Thymus (tissue), 11 donors: Measurements from ENCODE around the gene SMARCC1. TPM values are rescaled to one million over a fixed set of nuclear protein-coding genes. Genes with fewer than 3 reads are reported as not detected.

Source experiments
- DNase-seq, 9 donors: peaks; one replicate each; pipeline ENCODE4 v3.0.0-alpha.2; 2013; ENCODE audit warnings: low spot score in 9 of 9, low read depth in 6 of 9, missing footprints in 1 of 9
- H3K27ac ChIP-seq, 2 donors: one replicate each; pipeline ENCODE4 v1.5.1; 2013; ENCODE audit warnings: control low read depth in 1 of 2, low read depth in 1 of 2, low read length in 1 of 2, mild to moderate bottlenecking in 1 of 2, moderate library complexity in 1 of 2
- H3K27me3 ChIP-seq, 2 donors: one replicate each; pipeline ENCODE4 v1.5.1; 2013; ENCODE audit warnings: low read length in 1 of 2; ENCODE audit not compliant: control insufficient read depth in 2 of 2, insufficient read depth in 1 of 2
- H3K36me3 ChIP-seq, 2 donors: one replicate each; pipeline ENCODE4 v1.5.1; 2013; ENCODE audit warnings: low read length in 1 of 2, mild to moderate bottlenecking in 1 of 2, moderate library complexity in 1 of 2; ENCODE audit not compliant: control insufficient read depth in 2 of 2, insufficient read depth in 2 of 2
- H3K4me1 ChIP-seq, 2 donors: one replicate each; pipeline ENCODE4 v1.5.1; 2013; ENCODE audit warnings: low read length in 2 of 2; ENCODE audit not compliant: control insufficient read depth in 2 of 2, insufficient read depth in 2 of 2
- H3K4me3 ChIP-seq, 2 donors: one replicate each; pipeline ENCODE4 v1.5.1; 2013; ENCODE audit warnings: low read length in 2 of 2, control low read depth in 1 of 2, mild to moderate bottlenecking in 1 of 2
- H3K9me3 ChIP-seq, 2 donors: one replicate each; pipeline ENCODE4 v1.5.1; 2013; ENCODE audit warnings: low read length in 1 of 2, mild to moderate bottlenecking in 1 of 2; ENCODE audit not compliant: control insufficient read depth in 2 of 2, insufficient read depth in 1 of 2
- WGBS: extraction: QIAGEN DNeasy Blood & Tissue Kit; methylation state at CpG from one replicate; pipeline ENCODE4 v1.1.7; 2013; 5-methylcytosine and 5-hydroxymethylcytosine counted together
- polyA plus RNA-seq: library from polyadenylated mRNA; stranded (reverse); fragments of 200-250 nt; gene quantifications from one replicate; pipeline ENCODE4 v1.2.3, GENCODE V29; 2013
- total RNA-seq: library from RNA; stranded (reverse); fragments of 120-200 nt; gene quantifications from one replicate; pipeline ENCODE4 v1.2.4, GENCODE V29; 2013
- donor health status: healthy.

Gene SMARCC1
- total and polyA plus RNA-seq, 2 donors: 19.9 to 35.6 TPM

GRCh38 chr3:47554335-47554734, 227.4 kb downstream of the SMARCC1 start:
- H3K4me1 ChIP-seq: no peaks in the 10 kb centered on the region
- no peak overlapping the region for H3K27ac ChIP-seq
- no peaks in the 10 kb centered on the region for H3K36me3 ChIP-seq
- H3K4me3 ChIP-seq: no peak overlapping the region
- peaks cover 0 to 2% of the 10 kb centered on the region in 2 donors for H3K27me3 ChIP-seq
- WGBS: 93% methylated on average over 6 of the region's 6 CpGs
- no peaks in the 10 kb centered on the region for H3K9me3 ChIP-seq
- no peak for DNase-seq

- Histone ChIP-seq H3K9me3 (no peaks in the 10 kb centered on the region), H3K4me1 (no peaks in the 10 kb centered on the region), H3K27ac (no peak overlapping the region), H3K4me3 (no peak overlapping the region), H3K36me3 (no peaks in the 10 kb centered on the region), H3K27me3 (peaks cover 0 to 2% of the 10 kb centered on the region in 2 donors)
- 96% methylated on average over 7 of the region's 7 CpGs for WGBS
- DNase-seq: no peak
Observed at GRCh38 chr3:47553407-47553806, 228.3 kb downstream of the SMARCC1 start.

DNA sequence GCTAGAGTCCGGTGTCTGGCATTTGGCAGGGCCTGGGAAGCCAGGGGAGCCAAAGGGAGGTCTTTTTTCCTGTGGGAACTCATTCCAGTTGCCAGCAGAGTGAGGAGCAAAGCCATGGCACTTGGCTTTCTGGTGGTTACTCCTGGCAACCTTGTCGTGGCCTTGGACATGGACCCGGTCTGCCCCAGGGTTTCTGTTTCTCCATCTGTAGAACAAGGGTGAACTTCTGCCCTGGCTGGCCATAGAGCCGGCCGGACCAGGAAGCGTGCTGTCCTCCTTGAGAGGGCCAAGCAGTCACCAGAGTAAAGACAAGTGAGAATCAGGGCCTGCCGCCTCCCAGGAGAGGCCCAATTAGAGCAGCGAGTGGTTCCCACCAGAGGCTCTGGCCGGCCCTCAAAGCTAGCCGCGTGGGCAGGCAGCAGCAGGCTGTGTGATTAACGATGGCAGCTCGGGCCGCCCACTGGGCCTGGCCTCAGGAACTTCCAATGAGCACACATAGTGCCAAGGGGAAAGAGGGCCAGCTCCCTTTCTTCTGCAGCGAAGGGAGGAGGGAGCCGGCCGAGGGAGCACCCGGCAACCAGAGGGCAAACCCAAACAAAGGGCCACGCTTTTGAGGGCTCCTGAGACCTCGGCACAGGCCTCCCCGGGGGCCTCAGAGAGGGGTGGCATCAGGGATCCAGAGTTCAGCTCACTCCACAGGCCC, 239.1 kb downstream of the SMARCC1 start:
- DNase-seq: no peak
- WGBS: 92% methylated on average over 21 of the region's 21 CpGs

GRCh38 chr3:47541583-47542108, 240.0 kb downstream of the SMARCC1 start:
- no peak for DNase-seq

More for the DNA sequence above, 239.1 kb downstream of the SMARCC1 start:
- H3K9me3 ChIP-seq: no peaks in the 10 kb centered on the region
- no peak overlapping the region for H3K27ac ChIP-seq
- H3K4me3 ChIP-seq: no peak overlapping the region
- H3K36me3 ChIP-seq: no peaks in the 10 kb centered on the region
- H3K27me3 ChIP-seq: peaks cover 0 to 2% of the 10 kb centered on the region in 2 donors
- no peaks in the 10 kb centered on the region for H3K4me1 ChIP-seq

DNA sequence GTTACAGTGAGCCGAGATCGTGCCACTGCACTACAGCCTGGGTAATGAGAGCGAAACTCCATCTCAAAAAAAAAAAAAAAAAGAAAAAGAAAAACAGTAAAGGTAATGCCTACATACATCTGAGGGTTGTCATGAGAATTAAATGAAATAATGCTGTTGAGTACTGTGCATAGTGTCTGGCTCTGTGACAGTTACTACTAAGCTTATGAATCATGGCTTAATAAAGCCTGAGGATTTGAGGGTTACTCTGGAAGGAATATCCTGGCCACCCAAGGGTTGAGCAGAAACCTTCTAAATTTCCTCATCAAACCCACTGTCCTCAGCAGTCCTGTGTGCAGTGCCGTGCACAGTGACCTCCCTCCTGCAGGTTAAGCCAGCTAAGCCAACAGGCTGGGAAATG, 241.4 kb downstream of the SMARCC1 start:
- Histone ChIP-seq H3K4me3 (no peak overlapping the region), H3K36me3 (no peaks in the 10 kb centered on the region), H3K27me3 (peaks cover 0 to 2% of the 10 kb centered on the region in 2 donors), H3K4me1 (no peaks in the 10 kb centered on the region), H3K27ac (no peak overlapping the region), H3K9me3 (no peaks in the 10 kb centered on the region)
- WGBS: 97% methylated on average over 4 of the region's 4 CpGs
- no peak for DNase-seq

More at GRCh38 chr3:47541583-47542108, 240.0 kb downstream of the SMARCC1 start:
- Histone ChIP-seq H3K36me3 (no peaks in the 10 kb centered on the region), H3K27me3 (peaks cover 0 to 2% of the 10 kb centered on the region in 2 donors), H3K27ac (no peak overlapping the region), H3K4me1 (no peaks in the 10 kb centered on the region), H3K4me3 (no peak overlapping the region), H3K9me3 (no peaks in the 10 kb centered on the region)
- WGBS: 60% methylated on average over 6 of the region's 6 CpGs

GRCh38 chr3:47536967-47537366, 244.7 kb downstream of the SMARCC1 start:
- no peaks in the 10 kb centered on the region for H3K4me1 ChIP-seq
- WGBS: 96% methylated on average over 6 of the region's 6 CpGs
- no peak overlapping the region for H3K27ac ChIP-seq
- peaks cover 0 to 2% of the 10 kb centered on the region in 2 donors for H3K27me3 ChIP-seq
- H3K36me3 ChIP-seq: no peaks in the 10 kb centered on the region
- H3K4me3 ChIP-seq: no peak overlapping the region
- no peaks in the 10 kb centered on the region for H3K9me3 ChIP-seq
- DNase-seq: no peak

DNA sequence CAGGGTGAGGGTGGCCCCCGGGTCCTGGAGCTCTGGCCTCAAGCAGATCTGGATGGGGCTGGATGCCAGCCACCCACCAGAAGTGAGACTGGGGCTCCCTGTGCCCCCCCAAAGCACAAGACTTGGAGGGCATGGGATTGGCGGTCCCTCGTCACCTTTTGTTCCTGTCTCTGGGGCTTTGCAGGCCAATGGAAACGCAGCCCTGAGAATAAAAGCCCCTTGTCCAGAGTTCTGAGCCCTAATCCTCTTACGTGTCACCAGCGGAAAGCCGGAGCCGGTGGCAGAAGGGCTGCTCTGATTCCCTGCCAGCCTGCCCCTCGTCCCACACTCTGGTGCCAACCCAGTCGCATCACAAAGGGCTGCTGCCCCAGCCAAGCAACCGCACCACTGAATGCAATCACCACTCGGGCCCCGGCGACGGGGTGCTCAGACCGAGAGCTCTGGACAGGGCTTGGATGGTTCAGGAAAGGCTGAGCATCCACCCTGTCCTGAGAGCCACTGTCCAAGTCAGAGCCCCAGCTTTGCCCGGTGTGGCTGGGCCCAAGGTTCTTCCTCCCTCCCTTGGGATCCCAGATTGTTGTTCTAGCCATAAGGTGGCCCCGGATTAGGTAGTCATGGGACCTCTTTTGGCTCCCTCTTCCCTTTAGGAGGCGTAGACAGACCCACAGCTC, 245.3 kb downstream of the SMARCC1 start:
- peaks cover 0 to 2% of the 10 kb centered on the region in 2 donors for H3K27me3 ChIP-seq
- WGBS: 97% methylated on average over 19 of the region's 19 CpGs
- no peak overlapping the region for H3K4me3 ChIP-seq
- DNase-seq: no peak
- H3K36me3 ChIP-seq: no peaks in the 10 kb centered on the region
- no peak overlapping the region for H3K27ac ChIP-seq
- H3K9me3 ChIP-seq: no peaks in the 10 kb centered on the region
- H3K4me1 ChIP-seq: no peaks in the 10 kb centered on the region
